Memory B cell (primary cell): ENCODE measurements around the gene CAMK4.

ENCODE experiments used
- ATAC-seq: fragments of 150-1000 bp; cut with Tn5 transposase; 2 replicates; pipeline ENCODE4 v1.10.0; 2021; ENCODE audit warnings: low read depth, mild to moderate bottlenecking, moderate library complexity
- DNase-seq, 2 donors: peaks; one replicate each; pipeline ENCODE4 v3.0.0; 2022; ENCODE audit warnings: low spot score in 2 of 2
- H3K27ac Mint-ChIP-seq: one replicate; pipeline ENCODE4 v1.8.0; 2022; ENCODE audit warnings: mild to moderate bottlenecking, moderate library complexity, mixed read lengths
- H3K27me3 Mint-ChIP-seq: one replicate; pipeline ENCODE4 v1.8.0; 2022; ENCODE audit warnings: mixed read lengths
- H3K36me3 Mint-ChIP-seq: one replicate; pipeline ENCODE4 v1.8.0; 2022; ENCODE audit warnings: mild to moderate bottlenecking, mixed read lengths
- H3K4me1 Mint-ChIP-seq: one replicate; pipeline ENCODE4 v1.8.0; 2022; ENCODE audit warnings: mixed read lengths
- H3K4me3 Mint-ChIP-seq: one replicate; pipeline ENCODE4 v1.8.0; 2022; ENCODE audit warnings: mild to moderate bottlenecking, moderate library complexity, mixed read lengths
- H3K9me3 Mint-ChIP-seq: one replicate; pipeline ENCODE4 v1.8.0; 2022; ENCODE audit warnings: mixed read lengths

CAMK4 gene

GRCh38 chr5:111447099-111447498, 222.9 kb downstream of the CAMK4 start:
- no peaks in the 10 kb centered on the region for H3K27me3 Mint-ChIP-seq
- H3K4me3 Mint-ChIP-seq: no peak overlapping the region
- no peak for ATAC-seq
- H3K9me3 Mint-ChIP-seq: no peaks in the 10 kb centered on the region
- no peak for DNase-seq
- no peak overlapping the region for H3K27ac Mint-ChIP-seq
- no peaks in the 10 kb centered on the region for H3K4me1 Mint-ChIP-seq
- no peaks in the 10 kb centered on the region for H3K36me3 Mint-ChIP-seq

- no peaks in the 10 kb centered on the region for H3K36me3 Mint-ChIP-seq
- no peak for ATAC-seq
Observed at GRCh38 chr5:111447822-111448221, 223.6 kb downstream of the CAMK4 start.

GRCh38 chr5:111453295-111453694, 229.1 kb downstream of the CAMK4 start:
- Mint-ChIP-seq H3K4me1 (no peaks in the 10 kb centered on the region), H3K9me3 (no peaks in the 10 kb centered on the region), H3K36me3 (no peaks in the 10 kb centered on the region), H3K27me3 (no peaks in the 10 kb centered on the region), H3K4me3 (no peak overlapping the region), H3K27ac (no peak overlapping the region)
- ATAC-seq: no peak
- DNase-seq: no peak

More at GRCh38 chr5:111447822-111448221, 223.6 kb downstream of the CAMK4 start:
- H3K9me3 Mint-ChIP-seq: no peaks in the 10 kb centered on the region
- no peak overlapping the region for H3K27ac Mint-ChIP-seq
- no peak overlapping the region for H3K4me3 Mint-ChIP-seq
- H3K4me1 Mint-ChIP-seq: no peaks in the 10 kb centered on the region
- DNase-seq: no peak
- no peaks in the 10 kb centered on the region for H3K27me3 Mint-ChIP-seq

DNA sequence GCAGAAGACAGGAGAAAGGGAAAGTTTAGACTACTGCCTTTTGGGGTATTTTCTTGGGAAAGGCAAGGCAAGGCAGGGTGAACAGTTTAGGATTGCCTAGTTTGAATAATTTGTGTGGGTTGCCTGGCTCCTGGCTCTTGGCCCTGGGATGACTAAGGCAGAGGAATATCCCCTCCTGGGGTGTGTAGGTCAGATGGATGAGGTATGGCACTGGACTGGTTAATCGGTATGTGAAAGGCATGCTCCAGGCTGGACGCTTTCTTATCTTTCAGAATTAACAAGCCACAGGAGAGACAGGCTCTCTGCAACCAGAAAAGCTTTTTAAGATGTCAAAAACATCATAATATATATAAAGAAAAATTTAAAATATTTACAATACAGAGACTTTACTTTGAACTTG, 229.6 kb downstream of the CAMK4 start:
- Mint-ChIP-seq H3K9me3 (no peaks in the 10 kb centered on the region), H3K4me3 (no peak overlapping the region), H3K4me1 (no peaks in the 10 kb centered on the region), H3K27ac (no peak overlapping the region), H3K36me3 (peaks cover 3% of the 10 kb centered on the region), H3K27me3 (peaks cover 2% of the 10 kb centered on the region)
- DNase-seq (no peak), ATAC-seq (no peak)

GRCh38 chr5:111454198-111454622, 230.0 kb downstream of the CAMK4 start:
- Mint-ChIP-seq H3K4me1 (no peaks in the 10 kb centered on the region), H3K4me3 (no peak overlapping the region), H3K9me3 (no peaks in the 10 kb centered on the region), H3K27me3 (peaks cover 4% of the 10 kb centered on the region), H3K27ac (no peak overlapping the region), H3K36me3 (peaks cover 4% of the 10 kb centered on the region)
- DNase-seq: no peak
- ATAC-seq: no peak

- H3K4me1 Mint-ChIP-seq: no peaks in the 10 kb centered on the region
- H3K4me3 Mint-ChIP-seq: no peak overlapping the region
- no peaks in the 10 kb centered on the region for H3K9me3 Mint-ChIP-seq
- H3K27me3 Mint-ChIP-seq: peaks cover 5% of the 10 kb centered on the region
- DNase-seq (no peak), ATAC-seq (no peak)
- H3K36me3 Mint-ChIP-seq: peaks cover 5% of the 10 kb centered on the region
- H3K27ac Mint-ChIP-seq: no peak overlapping the region
Observed at GRCh38 chr5:111454776-111455175, 230.6 kb downstream of the CAMK4 start.

DNA sequence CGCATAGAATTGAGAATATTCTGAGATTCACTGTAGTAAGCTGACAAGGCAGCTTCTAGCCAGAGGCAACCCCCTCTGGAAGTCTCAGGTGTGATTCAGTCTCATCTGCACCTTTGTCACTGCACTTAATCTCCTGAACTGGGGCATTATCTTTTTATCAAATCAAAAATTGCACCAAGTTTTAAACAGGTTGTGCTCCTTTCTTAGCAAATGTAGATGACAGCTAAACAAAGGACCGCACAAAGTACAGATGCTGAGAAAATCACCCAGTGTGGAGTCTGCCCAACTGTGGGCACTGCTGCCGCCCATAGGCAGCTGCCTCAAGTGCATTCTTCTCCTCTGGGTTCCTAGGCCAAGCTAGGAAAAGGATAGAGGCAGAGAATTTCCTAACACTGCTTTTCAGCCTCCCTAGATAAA, 237.1 kb downstream of the CAMK4 start:
- H3K27ac Mint-ChIP-seq: no peak overlapping the region
- ATAC-seq: no peak

GRCh38 chr5:111461934-111462333, 237.8 kb downstream of the CAMK4 start:
- Mint-ChIP-seq H3K36me3 (peaks cover 5% of the 10 kb centered on the region), H3K4me1 (peaks cover 3% of the 10 kb centered on the region), H3K9me3 (peaks cover 1% of the 10 kb centered on the region), H3K27ac (no peak overlapping the region), H3K27me3 (peaks cover 5% of the 10 kb centered on the region), H3K4me3 (no peak overlapping the region)
- no peak for ATAC-seq
- no peak for DNase-seq

More for the DNA sequence above, 237.1 kb downstream of the CAMK4 start:
- no peak overlapping the region for H3K4me3 Mint-ChIP-seq
- H3K9me3 Mint-ChIP-seq: peaks cover 1% of the 10 kb centered on the region
- DNase-seq: no peak
- peaks cover 5% of the 10 kb centered on the region for H3K36me3 Mint-ChIP-seq
- peaks cover 3% of the 10 kb centered on the region for H3K4me1 Mint-ChIP-seq
- H3K27me3 Mint-ChIP-seq: peaks cover 5% of the 10 kb centered on the region

- H3K4me1 Mint-ChIP-seq: peaks cover 3% of the 10 kb centered on the region
- H3K27me3 Mint-ChIP-seq: peaks cover 5% of the 10 kb centered on the region
- no peak for ATAC-seq
- H3K27ac Mint-ChIP-seq: no peak overlapping the region
- no peak overlapping the region for H3K4me3 Mint-ChIP-seq
- peaks cover 1% of the 10 kb centered on the region for H3K9me3 Mint-ChIP-seq
- peaks cover 5% of the 10 kb centered on the region for H3K36me3 Mint-ChIP-seq
- DNase-seq: no peak
Observed at GRCh38 chr5:111463311-111463710, 239.1 kb downstream of the CAMK4 start.

GRCh38 chr5:111469293-111469896, 245.2 kb downstream of the CAMK4 start:
- Mint-ChIP-seq H3K4me3 (no peak overlapping the region), H3K27me3 (no peaks in the 10 kb centered on the region), H3K4me1 (peaks cover 4% of the 10 kb centered on the region), H3K27ac (no peak overlapping the region), H3K36me3 (no peaks in the 10 kb centered on the region), H3K9me3 (peaks cover 1% of the 10 kb centered on the region)
- ATAC-seq (no peak), DNase-seq (no peak)

DNA sequence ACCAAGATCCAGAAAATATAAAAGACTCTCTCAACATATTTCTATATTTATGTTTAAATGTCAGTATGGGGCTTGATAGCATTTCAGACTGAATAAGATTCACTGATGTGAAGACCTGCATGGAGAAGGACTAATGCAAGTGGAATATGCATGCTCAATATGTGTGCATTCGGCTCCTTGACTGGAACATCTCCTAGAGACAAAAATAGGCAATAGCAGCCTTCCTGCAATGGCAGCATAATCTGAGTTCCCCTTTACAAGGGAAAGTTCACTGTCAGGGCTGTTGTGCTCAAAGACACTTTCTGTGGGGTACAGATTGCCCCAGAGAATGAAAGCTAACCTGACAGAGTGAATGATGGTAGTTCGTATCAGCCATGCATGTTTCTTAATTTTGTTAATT, 245.7 kb downstream of the CAMK4 start:
- Mint-ChIP-seq H3K4me1 (peaks cover 4% of the 10 kb centered on the region), H3K27me3 (no peaks in the 10 kb centered on the region), H3K9me3 (peaks cover 1% of the 10 kb centered on the region), H3K36me3 (no peaks in the 10 kb centered on the region), H3K4me3 (no peak overlapping the region), H3K27ac (no peak overlapping the region)
- DNase-seq: no peak
- ATAC-seq: no peak

DNA sequence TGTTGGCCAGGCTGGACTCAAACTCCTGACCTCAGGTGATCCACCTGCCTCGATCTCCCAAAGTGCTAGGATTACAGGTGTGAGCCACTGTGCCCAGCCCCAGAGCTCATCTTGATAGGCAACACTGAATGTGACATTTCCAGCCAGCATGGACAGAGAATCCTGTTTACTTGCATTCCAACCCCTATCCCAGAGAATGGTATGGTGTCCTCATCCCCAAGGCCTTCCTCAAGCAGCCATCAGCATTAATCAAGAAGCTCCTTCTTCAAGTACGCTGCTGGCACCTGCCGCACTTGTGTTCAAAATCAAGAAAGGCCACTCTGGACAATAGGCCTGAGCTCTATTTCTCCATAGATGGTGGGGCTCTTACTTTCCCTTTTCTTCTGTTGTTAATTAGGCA, 247.9 kb downstream of the CAMK4 start:
- peaks cover 4% of the 10 kb centered on the region for H3K4me1 Mint-ChIP-seq
- no peak overlapping the region for H3K4me3 Mint-ChIP-seq
- H3K36me3 Mint-ChIP-seq: no peaks in the 10 kb centered on the region
- no peak for ATAC-seq
- no peak overlapping the region for H3K27ac Mint-ChIP-seq
- no peaks in the 10 kb centered on the region for H3K27me3 Mint-ChIP-seq
- no peaks in the 10 kb centered on the region for H3K9me3 Mint-ChIP-seq
- no peak for DNase-seq

DNA sequence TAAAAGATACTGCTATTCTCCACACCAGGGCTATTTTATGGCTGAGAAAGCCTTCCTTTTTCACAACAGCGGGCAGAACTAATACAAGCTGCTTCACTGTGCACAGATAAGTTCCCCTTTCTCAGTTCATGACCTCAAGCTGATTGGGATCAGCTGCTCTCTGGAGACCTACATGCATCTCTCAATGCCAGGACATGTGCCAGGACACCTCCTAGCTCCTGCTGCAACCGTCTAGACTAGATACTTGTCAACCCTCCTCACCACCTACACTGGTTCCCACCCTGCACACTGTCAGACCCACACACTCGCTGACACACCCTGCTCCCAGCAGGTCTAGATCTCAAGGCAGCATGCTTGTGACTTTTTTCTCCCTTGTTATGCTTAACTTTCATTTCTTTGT, 248.4 kb downstream of the CAMK4 start:
- Mint-ChIP-seq H3K4me1 (peaks cover 4% of the 10 kb centered on the region), H3K4me3 (no peak overlapping the region), H3K27ac (no peak overlapping the region), H3K9me3 (no peaks in the 10 kb centered on the region), H3K27me3 (no peaks in the 10 kb centered on the region), H3K36me3 (no peaks in the 10 kb centered on the region)
- ATAC-seq (no peak), DNase-seq (no peak)

DNA sequence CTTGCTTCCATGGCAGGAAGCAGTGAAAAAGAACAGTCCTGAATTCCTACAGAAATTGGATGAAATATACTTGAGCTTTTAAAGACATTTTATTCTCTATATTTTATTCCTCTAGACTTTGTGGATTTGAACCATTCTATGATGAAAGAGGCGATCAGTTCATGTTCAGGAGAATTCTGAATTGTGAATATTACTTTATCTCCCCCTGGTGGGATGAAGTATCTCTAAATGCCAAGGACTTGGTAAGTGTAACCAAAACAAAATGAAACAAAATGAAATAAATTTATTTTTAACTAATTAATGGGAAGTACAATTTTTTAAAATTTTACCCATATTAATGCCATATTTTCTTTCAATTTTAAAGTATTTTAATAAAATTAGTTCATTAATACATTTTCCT, 254.1 kb downstream of the CAMK4 start:
- H3K27me3 Mint-ChIP-seq: peaks cover 8% of the 10 kb centered on the region
- DNase-seq: no peak
- peaks cover 7% of the 10 kb centered on the region for H3K4me1 Mint-ChIP-seq
- H3K36me3 Mint-ChIP-seq: no peaks in the 10 kb centered on the region
- no peak overlapping the region for H3K4me3 Mint-ChIP-seq
- no peak overlapping the region for H3K27ac Mint-ChIP-seq
- H3K9me3 Mint-ChIP-seq: no peaks in the 10 kb centered on the region
- no peak for ATAC-seq

GRCh38 chr5:111478898-111479297, 254.7 kb downstream of the CAMK4 start:
- Mint-ChIP-seq H3K27ac (no peak overlapping the region), H3K36me3 (no peaks in the 10 kb centered on the region), H3K4me3 (no peak overlapping the region), H3K9me3 (no peaks in the 10 kb centered on the region), H3K4me1 (peaks cover 7% of the 10 kb centered on the region), H3K27me3 (peaks cover 8% of the 10 kb centered on the region)
- ATAC-seq (no peak), DNase-seq (no peak)
